Activated CD8-positive, alpha-beta memory T cell treated with anti-CD3 and anti-CD28 coated beads for 48 hours (primary cell): ENCODE results near the gene ANHX.
"Not testable (repeated sequence)": the region's sequence is repeated elsewhere in the genome, so short reads cannot be mapped to it uniquely, and the experiment has no call there.

ENCODE experiments used
- DNase-seq, 3 experiments: peaks; one replicate each; pipeline ENCODE4 v3.0.0-alpha.2; 2020; ENCODE audit warnings: low read depth in 2 of 3, low spot score in 2 of 3

The ANHX gene

DNA sequence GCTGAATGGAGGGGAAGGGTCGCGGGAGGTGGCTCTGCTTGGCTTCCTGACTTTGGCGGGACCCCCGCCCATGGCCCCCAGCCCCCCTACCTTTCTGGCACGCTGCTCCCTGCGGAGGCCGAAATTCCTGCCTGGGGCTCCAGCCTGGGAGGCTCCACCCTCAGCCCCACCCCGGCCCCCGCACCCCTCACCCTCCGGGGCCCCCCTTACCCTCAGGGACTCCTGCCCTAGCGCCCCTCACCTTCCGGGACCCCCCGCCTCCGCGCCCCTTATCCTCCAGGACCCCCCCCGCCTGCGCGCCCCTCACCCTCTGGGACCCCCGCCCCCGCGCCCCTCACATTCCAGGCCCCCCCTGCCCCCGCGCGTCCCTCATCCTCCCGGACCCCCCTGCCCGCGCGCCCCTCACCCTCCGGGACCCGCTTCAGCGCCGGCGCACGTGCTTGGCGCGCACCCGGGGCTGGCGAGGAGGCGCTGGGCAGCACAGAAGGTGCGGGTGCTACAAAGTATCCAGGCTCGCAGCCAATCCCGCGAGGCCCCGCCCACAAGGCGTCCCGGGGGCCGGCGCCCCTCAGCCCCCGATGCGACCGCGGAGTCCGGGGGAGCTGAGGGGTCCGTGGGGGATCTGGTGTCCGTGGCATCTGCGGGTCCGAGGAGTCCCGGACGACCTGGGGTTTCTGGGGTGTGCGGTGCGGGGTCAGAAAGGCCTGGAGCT, at the start of gene ANHX:
Gene ANHX (minus strand): TSS at position 477 of the 712 bp plus-strand sequence. CDS start 1,521 bp downstream, outside the sequence.
- DNase-seq = no peak

DNA sequence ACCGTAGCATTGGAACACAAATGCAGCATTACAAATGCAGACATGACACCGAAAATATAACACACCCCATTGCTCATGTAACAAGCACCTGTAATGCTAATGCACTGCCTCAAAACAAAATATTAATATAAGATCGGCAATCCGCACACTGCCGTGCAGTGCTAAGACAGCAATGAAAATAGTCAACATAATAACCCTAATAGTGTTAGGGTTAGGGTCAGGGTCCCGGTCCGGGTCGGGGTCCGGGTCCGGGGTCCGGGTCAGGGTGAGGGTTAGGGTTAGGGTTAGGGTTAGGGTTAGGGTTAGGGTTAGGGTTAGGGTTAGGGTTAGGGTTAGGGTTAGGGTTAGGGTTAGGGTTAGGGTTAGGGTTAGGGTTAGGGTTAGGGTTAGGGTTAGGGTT, 29.0 kb upstream of the ANHX start:
- not testable (repeated sequence) for DNase-seq

DNA sequence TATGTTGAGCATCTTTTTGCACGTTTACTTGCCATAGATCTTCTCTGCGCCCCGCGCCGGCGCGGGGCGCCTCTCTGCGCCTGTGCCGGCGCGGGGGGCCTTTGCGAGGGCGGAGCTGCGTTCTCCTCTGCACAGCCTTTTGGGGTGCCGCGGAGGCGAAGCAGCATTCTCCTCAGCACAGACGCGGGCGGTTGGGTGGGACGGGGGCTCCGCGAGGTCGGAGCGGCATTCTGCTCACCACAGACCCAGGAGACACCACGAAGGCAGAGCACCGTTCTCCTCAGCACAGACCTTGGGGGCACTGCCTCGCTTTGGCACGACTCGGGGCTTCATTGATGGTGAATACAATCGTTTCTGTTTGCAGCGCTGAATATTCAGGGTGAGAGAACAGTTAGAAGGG, 28.5 kb upstream of the ANHX start:
- DNase-seq = no peak

DNA sequence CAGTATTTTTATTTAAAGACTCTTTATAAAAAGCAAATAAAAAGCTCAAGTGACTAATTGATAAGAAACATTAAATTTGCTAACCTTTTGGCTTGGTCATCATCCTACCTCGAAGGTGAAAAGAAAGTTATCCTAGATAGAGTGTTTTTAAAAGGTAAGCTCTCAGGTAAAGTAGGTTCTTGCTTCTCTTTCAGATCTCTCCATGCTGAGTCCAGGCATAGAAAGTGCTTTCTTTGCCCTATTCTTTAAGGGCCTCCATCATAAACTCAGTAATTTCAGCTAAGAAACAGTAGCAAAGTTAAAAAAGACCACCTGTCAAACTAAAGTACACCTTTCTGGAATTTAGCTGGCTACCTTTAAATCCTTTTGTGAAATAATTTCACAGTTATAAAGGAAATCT, 20.6 kb upstream of the ANHX start:
- no peak for DNase-seq

DNA sequence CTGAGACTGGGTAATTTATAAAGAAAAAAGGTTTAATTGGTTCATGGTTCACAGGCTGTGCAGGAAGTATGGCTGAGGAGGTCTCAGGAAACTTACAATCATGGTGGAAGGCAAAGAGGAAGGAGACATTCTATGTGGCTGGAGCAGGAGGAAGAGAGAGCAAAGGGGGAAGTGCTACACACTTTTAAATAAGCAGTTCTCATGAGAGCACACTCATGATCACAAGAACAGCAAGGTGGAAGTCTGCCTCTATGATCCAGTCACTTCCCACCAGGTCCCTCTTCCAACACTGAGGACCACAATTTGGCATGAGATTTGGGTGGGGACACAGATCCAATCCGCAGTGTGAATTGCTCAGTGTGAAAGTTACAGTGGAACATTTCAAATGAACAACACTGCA, 20.2 kb upstream of the ANHX start:
- not testable (repeated sequence) for DNase-seq

DNA sequence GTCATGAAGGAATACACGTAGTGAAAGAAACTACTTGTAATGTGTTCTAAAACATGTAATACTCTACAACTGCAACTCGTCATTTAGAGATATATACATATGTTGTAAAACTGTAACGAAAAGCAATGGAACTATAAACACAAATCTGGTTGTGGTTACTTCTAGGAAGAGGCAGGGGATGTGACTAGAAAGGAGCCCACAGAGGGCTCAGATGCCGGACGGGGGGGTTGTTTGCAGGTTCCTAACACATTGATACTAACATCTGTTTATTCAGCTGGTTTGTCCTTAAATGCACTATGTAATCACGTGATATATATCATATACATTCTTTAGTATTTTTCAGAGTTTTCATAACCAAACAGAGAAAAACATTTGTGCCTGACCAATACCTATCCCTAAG, 16.1 kb upstream of the ANHX start:
- DNase-seq = no peak

DNA sequence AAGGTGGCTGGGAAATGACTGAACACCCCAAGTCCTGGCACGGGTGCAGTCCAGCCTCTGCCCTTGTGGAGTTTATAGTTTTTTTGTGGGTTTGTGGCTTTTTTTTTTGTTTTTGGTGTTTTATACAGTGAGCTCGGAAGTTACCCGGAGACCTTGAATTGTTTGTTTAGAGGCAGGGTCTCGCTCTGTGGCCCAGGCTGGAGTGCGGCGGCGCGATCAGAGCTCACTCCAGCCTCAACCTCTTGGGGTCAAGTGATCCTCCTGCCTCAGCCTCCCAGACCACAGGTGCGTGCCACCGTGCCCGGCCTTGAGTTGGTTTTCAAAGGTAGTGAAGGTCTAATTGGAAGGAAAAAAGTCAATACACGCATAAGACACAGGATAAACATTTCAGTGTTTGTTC, 879 bp upstream of the ANHX start:
- DNase-seq = no peak

DNA sequence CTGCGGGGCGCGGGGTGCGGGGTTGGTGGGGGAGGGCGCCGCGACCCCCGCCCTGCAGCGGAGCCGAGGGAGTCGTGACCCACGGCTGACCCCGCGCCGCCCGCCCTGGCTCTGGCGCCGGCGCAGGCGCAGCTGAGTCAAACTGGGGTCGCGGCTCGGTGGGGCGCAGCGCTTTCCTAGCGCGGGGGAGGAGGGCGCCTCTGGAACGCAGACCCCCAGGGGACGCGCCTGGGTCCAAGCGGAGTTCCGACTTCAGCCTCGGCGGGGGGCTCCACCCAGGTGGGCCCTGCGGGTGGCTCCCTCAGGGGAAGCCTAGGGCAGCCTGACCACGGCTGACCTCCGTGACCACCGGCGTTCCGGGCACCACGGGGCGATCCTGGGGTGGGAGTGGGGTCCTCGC, 467 bp upstream of the ANHX start:
- DNase-seq = no peak

DNA sequence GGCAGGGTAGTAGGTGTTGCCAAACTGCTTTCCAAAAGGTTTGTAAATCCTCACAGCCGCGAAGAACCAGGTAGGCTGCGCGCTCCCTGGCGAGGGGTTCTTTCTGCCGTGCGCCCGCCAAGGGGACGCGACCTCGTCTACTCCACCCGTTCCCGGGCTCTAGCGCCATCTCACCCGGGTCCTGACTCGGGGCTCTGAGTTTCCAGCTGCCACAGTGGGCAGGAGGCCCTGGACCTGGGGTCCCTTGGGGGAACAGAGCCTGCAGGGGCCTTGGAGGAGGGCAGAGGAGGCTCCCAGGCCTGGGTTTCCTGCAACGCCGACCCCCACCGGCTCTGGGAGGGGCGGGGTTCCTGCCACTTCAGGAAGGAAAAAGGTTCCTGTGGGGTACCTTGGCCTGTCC, 706 bp downstream of the ANHX start:
- no peak for DNase-seq

DNA sequence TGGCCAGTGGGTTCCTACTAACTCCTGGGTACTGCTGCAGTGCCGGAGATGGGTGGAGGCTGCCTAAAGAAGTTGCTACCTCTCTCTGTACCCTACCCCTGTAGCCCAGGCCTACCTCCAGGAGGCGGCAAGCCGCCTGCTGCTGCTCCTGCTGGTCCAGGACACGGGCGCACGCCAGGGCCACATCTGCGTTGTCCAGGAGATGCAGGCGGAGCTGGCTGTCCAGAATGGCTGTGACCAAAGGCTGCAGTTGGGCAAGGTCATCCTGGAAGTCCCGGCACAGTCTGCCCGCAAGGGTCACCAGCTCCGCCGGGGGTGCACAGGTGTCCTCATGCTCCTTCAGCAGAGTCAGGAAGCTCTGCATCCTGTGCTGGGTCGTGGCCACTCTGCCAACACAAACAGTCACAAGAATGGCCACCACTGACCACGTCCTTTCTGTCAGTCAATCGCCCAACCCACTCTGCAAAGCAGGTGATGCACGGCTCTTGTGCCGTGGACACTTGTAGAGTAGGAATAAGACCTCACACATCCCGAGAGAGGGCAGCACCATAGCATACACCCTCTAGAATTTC, 1.6 kb downstream of the ANHX start:
- DNase-seq = no peak

DNA sequence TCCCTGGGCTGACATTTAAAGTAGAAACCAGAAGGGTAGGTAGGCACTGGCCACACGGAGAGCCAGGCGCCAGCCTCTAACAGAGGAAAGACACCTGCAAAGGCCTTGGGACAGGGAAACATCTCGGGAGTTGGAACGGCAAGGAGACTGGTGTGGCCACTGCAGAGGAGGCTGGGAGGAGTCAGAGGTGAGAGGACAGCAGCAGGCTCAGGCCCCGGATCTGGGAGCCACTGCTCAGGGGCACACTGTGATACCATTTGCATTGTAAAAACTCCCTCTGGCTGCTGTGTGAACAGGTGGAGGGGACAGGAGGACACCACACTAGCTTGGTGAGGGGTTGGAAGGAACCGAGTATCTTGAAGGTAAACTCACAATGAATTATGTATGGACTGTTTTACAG, 2.7 kb downstream of the ANHX start:
- DNase-seq = no peak

DNA sequence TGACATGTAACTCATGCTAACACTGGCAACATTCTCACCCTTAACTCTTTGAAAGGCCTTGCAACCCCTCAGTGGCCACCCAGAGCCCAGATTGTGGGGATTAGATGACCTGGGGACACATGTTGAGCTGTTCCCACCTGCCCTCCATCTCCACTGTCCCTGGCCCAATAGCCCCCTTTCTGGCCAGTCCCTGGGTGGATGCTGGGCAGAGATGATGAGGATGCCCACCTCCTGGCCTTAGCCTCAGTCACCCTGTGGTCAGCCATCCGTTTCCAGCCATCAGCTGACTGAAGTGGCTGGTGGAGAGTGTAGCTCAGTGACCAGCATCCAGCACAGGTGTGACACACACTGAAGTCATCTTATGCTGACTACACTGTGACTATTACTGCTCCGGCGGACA, 4.7 kb downstream of the ANHX start:
- no peak for DNase-seq

DNA sequence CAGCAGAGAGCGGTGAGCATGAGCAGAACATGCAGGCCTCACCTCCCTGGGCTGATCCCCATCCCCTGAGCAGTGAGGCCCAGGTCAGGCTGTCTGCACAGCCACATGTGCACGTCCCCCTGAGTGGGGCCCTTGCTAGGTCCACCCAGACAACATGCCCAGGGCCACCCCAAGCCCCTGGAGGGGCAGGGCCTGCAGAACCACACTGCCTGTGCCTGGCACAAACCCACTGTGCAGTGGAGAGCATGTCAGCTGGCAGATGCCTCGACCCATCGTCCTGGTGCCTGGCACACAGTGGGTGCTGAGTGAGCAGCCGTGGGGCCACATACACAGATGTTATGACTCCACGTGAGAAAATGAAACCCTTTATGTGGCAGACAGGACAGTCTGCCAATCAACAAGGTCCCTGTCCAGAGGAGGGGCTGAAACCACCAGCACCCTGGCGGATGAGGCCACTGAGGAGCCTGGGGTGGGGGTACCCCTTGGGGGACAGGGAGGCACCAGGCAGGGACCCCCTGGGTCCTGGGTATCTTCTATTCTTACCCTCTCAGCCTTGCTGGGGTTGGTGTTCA, 8.3 kb downstream of the ANHX start:
- DNase-seq = no peak

DNA sequence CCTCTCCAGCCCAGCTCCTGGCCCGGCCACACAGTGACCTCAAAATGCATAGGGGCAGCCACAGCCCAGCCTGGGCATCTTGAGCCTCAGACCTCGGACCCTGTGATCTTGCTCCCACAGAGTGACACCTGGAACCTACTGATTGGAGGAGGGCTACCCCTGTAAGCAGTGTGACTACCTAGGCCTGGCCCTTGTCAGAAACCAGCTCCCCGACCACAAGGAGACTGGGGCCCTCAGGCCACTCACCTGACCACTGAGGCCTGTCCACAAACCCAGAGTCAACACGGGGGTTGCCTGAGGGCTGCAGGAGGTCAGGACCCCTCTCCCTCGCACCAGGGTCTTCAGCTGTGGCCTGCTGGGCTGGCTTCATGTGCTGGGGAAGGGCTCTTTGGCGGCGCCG, 9.0 kb downstream of the ANHX start:
- DNase-seq = no peak

DNA sequence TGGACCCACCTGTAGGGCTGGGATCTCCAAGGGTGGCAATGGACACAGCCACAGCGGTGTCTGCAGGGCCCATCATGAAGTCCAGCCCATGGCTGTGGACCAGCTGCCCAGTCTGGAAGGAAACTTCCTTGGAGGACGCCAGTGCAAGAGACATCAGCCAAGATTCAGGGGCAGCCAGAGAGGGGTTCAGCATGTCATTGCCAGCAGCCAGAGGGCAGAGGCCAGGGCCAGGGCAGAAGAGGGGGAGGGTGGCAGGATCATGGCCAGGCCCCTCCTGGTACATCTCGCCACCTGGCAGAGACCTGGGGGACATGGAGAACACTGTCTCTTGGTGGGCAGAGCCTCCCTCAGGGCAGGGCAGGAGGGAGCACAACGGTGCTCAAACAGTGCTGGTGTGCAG, 10.2 kb downstream of the ANHX start:
- no peak for DNase-seq

DNA sequence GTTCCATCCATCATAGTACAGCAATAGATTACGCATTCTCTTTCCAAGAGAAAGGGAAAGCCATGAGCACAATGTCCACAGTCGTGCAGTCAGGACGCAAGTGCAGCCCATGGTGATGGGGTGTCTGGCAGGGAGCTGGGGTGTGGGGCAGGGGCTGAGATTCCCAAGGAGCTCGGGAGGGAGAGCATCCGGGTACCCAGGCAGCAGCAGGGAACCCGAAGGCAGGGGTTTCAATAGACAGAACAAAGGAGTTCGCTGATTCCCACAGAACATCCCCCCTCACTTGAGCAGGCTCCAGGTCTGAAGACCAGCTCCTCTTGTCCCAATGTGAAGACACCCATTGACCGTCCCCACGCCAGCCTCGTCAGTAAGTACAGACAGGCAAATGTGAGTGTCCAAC, 13.5 kb downstream of the ANHX start:
- DNase-seq = no peak

DNA sequence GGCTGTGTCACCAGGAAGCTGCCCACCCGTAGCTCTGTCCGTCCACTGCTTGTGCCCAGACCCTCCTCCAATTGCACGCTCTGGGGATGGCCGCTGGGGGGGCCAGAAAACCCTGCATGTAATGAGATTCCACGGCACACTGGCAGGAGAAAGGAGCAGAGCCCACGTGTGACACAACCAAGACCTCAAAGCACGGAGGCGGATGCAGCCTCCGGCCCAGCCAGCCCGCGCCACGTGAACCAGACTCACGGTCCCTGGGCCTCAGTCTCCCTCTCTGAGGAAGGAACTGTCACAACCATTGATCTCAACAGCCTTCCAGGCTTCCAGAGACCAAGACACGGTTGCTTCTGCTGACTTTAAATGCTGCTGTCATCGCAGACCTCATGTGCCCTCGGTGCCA, 14.4 kb downstream of the ANHX start:
- DNase-seq = no peak

DNA sequence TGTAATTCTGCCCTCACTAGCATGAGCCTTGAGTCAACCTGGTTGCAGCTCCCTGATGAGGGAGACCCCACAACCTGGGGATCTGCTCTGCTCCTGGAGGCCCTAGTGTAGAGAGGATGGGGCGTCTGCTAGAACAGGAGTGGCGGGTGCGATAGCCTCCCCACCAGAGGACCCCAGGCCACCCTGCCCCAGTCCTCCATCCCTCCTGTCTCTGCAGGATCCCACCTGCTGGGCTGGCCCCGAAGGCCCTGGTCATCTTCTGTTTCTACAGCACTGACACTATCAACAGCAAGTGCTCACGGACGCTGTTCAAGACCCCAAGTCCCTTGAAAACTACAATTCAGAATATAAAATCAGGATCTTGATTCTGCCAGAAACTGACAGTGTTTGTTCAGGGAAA, 15.2 kb downstream of the ANHX start:
- no peak for DNase-seq

DNA sequence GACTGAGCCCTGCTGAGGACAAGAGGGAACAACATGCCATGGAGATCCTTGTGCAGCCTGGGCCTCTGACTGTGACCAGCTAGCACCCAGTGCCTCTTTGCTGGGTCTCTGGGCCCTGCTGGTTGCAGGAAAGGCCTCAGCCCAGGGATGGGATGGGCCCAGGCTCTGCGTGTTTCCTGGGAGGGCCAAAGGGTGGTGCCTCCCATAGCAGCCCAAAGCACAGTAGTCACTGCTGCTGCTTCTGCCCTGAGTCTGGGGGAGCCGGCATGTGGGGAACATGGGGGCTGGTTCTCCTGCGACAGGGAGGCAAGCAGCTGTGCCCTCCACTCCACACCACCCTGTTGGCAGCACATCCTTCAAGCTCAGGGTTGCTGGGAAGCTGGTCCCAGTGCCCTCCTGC, 18.5 kb downstream of the ANHX start:
- no peak for DNase-seq

DNA sequence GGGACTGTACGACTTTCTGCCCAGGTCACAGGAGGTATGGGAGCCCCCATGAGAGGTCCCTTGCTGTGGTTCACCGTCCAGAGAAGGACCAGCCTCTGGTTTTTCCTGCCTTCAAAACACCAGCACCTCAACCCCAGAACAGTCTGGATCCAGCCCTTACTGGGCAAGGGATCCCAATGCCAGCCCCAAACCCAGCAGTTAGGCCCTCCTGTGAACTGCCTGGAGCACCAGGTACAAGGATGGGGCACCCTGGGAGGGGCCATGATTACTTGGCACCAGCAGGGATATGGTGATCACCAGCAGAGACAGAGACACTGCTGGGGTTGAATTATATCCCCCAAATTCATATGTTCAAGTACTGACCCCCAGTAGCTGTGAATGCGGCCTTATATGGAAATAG, 20.0 kb downstream of the ANHX start:
- DNase-seq = no peak

DNA sequence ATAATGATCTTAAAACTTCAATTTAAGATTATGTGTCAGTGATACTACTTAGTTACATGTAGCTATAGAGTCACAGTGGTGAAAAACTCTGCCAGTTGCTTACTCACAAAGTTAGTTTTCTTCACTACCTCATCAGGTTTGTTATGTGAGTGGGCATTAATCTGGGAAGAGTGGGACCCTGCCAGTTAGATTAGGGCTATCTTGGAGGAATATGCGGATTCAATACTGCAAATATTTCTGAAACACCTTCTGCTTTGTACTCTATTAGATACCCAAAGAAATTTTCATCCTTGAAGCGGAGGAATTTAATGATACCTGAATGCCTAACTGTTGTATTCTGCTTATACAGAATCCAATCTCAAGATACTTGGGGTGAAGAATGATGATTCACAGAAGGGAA, 29.3 kb downstream of the ANHX start:
- DNase-seq = no peak

DNA sequence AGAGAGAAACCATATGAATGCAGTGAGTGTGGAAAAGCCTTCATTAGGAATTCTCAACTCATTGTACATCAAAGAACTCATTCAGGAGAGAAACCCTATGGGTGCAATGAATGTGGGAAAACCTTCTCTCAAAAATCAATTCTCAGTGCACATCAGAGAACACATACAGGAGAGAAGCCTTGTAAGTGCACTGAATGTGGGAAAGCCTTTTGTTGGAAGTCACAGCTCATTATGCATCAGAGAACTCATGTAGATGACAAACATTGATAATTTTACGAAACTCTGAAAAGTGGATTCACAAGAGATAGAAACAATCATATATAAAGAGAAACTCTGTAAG, 31.4 kb downstream of the ANHX start:
- DNase-seq = no peak
